Measurements from ENCODE around the gene ACTA2. TPM values are rescaled to one million over a fixed set of nuclear protein-coding genes. Genes with fewer than 3 reads are reported as not detected.
"Not testable (repeated sequence)": the region's sequence is repeated elsewhere in the genome, so short reads cannot be mapped to it uniquely, and the experiment has no call there.

The ACTA2 gene
- total RNA-seq, 1 donor from 2014 or later, result 300 TPM

DNA sequence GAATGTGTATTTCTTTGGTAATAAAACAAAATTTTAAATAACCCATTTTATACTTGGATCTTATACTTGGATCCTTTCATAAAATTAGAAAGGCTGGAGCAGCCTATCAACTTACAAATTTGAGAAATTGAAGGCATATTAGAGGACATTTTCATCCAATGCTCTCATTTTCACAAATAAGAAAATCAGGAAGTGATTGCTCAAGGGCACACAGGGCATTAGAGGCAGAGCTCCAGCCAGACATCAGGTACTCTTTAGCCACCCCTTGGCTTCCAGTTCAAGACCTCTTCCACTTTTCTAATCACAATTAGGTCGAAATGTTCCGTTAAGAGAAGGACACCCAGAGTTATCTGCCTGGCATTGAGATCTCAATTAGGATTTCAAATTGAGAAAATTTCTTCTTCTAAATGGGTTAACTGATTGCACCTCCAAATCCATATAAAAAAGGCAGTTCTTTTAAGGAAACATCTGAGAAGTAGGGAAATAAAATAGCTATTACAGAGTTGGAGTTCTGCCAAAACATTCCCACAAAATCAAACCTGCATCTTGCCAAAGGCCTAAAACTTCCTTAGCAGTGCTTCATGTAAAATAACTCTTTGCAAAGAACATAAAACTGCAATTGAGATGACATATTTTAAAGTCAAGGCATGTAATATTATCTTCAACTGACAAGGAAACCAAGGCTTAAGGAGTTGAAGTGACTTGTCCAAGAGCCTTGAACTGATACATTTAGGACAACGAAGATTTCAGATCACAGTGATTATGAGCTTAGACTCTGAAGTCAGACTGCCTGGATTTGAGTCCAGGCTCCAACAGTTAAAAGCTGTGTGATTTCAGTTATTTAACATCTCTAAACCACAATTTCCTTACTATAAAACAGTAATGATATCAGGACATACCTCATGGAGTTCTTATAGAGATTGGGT, 2.4 kb downstream of the ACTA2 start:
- peak; percentile 55 for DNase-seq

DNA sequence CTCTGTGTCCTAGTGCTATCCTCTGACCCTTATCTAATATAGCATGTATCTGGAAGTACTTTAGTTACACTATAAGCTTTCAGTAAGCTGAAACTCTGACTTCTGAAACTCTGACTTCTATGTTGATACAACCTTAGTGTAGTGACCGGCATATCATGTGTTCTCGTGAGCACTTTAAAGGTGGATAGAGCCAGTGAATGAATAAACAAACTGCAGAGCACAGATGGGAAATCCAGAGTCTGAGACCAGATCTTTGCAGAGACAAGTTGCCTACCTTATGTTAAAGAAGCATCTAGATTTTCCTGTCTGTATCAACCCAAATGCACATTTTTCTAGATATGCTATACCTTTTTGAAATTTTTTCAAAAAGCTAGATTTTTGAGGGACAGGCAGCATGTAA, 3.5 kb downstream of the ACTA2 start:
- DNase-seq, result no peak

DNA sequence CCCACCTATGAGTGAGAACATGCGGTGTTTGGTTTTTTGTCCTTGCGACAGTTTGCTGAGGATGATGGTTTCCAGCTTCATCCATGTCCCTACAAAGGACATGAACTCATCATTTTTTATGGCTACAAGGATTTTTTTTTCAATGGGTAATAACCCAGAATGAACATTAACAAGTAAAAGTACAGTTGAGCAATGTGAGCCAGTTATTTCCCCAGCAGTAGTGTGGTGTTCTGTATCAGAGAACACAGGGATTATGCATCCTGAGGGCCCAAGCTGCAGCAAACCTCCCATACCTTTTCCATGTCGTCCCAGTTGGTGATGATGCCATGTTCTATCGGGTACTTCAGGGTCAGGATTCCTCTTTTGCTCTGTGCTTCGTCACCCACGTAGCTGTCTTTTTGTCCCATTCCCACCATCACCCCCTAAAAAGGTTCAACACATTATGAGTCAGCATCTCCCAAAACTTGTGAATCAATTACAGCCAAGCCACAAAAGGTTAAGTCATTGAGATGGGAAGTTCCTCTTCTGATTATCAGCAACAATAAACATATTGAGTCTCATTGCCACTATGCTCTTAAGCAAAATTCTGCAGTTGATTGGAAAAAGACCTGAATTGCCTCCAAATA, 5.5 kb downstream of the ACTA2 start:
- no peak for DNase-seq

DNA sequence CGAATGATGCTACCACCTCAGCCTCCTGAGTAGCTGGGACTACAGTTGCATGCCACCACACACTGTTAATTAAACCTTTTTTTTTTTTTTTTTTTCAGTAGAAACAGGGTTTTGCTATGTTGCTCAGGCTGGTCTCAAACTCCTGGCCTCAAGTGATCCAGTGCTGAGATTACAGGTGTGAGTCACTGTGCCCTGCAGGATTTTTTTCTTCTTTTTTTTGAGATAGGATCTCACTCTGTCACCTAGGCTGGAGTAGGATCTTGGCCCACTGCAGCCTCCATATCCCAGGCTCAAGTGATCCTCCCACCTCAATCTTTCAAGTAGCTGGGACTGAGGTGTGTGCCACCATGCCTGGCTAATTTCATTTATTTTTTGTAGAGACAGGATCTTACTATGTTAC, 6.4 kb downstream of the ACTA2 start:
- no peak for DNase-seq

- no peak for DNase-seq
Observed at GRCh38 chr10:88944813-88945212, 7.8 kb downstream of the ACTA2 start.

GRCh38 chr10:88943778-88944177, 8.8 kb downstream of the ACTA2 start:
- DNase-seq, result no peak

GRCh38 chr10:88941026-88941425, 11.5 kb downstream of the ACTA2 start:
- no peak for DNase-seq

GRCh38 chr10:88938938-88939337, 13.6 kb downstream of the ACTA2 start:
- DNase-seq, result no peak

GRCh38 chr10:88938039-88938438, 14.5 kb downstream of the ACTA2 start:
- DNase-seq, result no peak

DNA sequence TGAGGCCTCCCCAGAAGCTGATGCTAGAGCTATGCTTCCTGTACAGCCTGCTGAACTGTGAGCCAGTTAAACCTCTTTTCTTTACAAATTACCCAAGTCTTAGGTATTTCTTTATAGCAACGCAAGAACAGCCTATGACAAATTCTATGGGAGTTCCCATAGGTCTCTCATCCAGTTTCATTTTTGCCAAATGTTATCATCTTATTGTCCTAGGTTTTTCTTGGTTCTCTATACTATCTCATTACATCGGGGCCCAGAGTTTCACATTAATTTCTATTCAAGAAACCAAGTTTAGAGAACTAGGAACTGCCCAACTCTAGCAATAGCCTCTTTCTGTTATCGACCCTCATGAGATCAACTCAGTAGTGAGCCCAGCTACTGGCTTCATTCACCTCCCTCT, 15.9 kb downstream of the ACTA2 start:
- no peak for DNase-seq

- DNase-seq, result peak; percentile 93
Observed at GRCh38 chr10:88934900-88935672, 17.5 kb downstream of the ACTA2 start.

- no peak for DNase-seq
Observed at GRCh38 chr10:88933564-88933963, 19.0 kb downstream of the ACTA2 start.

- DNase-seq, result peak; percentile 92
Observed at GRCh38 chr10:88932539-88933256, 19.9 kb downstream of the ACTA2 start.

GRCh38 chr10:88932029-88932428, 20.5 kb downstream of the ACTA2 start:
- DNase-seq, result not testable (repeated sequence)

GRCh38 chr10:88931548-88931947, 21.0 kb downstream of the ACTA2 start:
- DNase-seq, result no peak

GRCh38 chr10:88928254-88928653, 24.3 kb downstream of the ACTA2 start:
- no peak for DNase-seq

- no peak for DNase-seq
Observed at GRCh38 chr10:88927416-88927690, 25.2 kb downstream of the ACTA2 start.

GRCh38 chr10:88926566-88927415, 25.8 kb downstream of the ACTA2 start:
- DNase-seq, result peak; percentile 91

DNA sequence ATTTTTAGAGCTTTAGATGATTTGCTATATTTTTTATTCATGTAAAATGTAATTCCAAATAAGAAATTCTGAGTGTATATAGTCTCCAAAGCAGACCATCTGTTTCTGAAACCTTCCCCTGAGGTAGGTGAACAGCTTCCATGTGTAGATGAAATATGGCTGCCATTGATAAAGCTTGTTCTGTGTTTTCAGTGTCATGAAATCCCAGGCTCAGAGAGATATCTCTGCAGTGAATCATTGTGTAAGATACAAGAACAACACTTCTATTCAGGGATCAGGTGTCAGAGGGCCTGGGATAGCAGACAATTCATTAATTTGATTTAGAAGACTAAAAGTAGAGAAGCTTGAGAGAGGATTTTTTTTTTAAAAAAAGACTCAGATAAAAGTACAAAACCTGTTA, 29.1 kb downstream of the ACTA2 start:
- no peak for DNase-seq

GRCh38 chr10:88922041-88922440, 30.5 kb downstream of the ACTA2 start:
- no peak for DNase-seq

- no peak for DNase-seq
Observed at GRCh38 chr10:88920986-88921593, 31.5 kb downstream of the ACTA2 start.

Measured in tongue (tissue), 2 donors.